Upper lobe of left lung (tissue), 4 donors: ENCODE results near the gene STRADB.

Source experiments
- EP300 ChIP-seq, 4 donors: sonication (generic); formaldehyde crosslinking; IDR thresholded peaks; one replicate each; pipeline ENCODE4 v1.5.1; 2017; ENCODE audit warnings: antibody characterized with exemption in 4 of 4, control low read depth in 2 of 4
- POLR2A ChIP-seq, 4 donors: fragments of 450-650 bp; IDR thresholded peaks; one replicate each; pipeline ENCODE4 v1.5.1; 2016 to 2017; ENCODE audit warnings: antibody characterized with exemption in 4 of 4, mild to moderate bottlenecking in 2 of 4
- POLR2AphosphoS5 ChIP-seq, 2 donors: sonication (generic); formaldehyde crosslinking; IDR thresholded peaks; one replicate each; pipeline ENCODE4 v1.5.1; 2017; ENCODE audit warnings: antibody characterized with exemption in 2 of 2
- TF ChIP-seq, protein P1 (sequence below), 6 experiments: fragments of 450-650 bp in 4 of 6; fragments of 200-600 bp in 2 of 6; sonication (generic) in 2 of 6; IDR thresholded peaks; one replicate each; pipeline ENCODE4 v1.5.1; 2016 to 2019; ENCODE audit warnings: antibody characterized with exemption in 6 of 6

- TF ChIP-seq POLR2AphosphoS5 (IDR thresholded peaks at IDR 0.05): no peak
- TF ChIP-seq, protein P1, sequence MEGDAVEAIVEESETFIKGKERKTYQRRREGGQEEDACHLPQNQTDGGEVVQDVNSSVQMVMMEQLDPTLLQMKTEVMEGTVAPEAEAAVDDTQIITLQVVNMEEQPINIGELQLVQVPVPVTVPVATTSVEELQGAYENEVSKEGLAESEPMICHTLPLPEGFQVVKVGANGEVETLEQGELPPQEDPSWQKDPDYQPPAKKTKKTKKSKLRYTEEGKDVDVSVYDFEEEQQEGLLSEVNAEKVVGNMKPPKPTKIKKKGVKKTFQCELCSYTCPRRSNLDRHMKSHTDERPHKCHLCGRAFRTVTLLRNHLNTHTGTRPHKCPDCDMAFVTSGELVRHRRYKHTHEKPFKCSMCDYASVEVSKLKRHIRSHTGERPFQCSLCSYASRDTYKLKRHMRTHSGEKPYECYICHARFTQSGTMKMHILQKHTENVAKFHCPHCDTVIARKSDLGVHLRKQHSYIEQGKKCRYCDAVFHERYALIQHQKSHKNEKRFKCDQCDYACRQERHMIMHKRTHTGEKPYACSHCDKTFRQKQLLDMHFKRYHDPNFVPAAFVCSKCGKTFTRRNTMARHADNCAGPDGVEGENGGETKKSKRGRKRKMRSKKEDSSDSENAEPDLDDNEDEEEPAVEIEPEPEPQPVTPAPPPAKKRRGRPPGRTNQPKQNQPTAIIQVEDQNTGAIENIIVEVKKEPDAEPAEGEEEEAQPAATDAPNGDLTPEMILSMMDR (IDR thresholded peaks at IDR 0.05): no peak
- no peak for TF ChIP-seq EP300 (IDR thresholded peaks at IDR 0.05)
- TF ChIP-seq POLR2A (IDR thresholded peaks at IDR 0.05): no peak
These were observed 1.5 kb downstream of the STRADB start for GRCh38 chr2:201452922-201453643.
